KOPT-K1 (cell line): Measurements from ENCODE around the gene CHAD.

Source experiments
- H3K27ac ChIP-seq: fragments of 200-600 bp; sonication (generic); 2 replicates; pipeline ENCODE4 v1.5.1; 2016; ENCODE audit warnings: antibody characterized with exemption, mild to moderate bottlenecking, low read depth, low read length; ENCODE audit not compliant: poor library complexity, severe bottlenecking
- H3K36me3 ChIP-seq: fragments of 200-600 bp; sonication (generic); 2 replicates; pipeline ENCODE4 v1.5.1; 2017; ENCODE audit warnings: antibody characterized with exemption, mild to moderate bottlenecking, low read length, moderate library complexity; ENCODE audit not compliant: insufficient read depth
- H3K9me3 ChIP-seq: fragments of 200-600 bp; sonication (generic); 2 replicates; pipeline ENCODE4 v1.5.1; 2017; ENCODE audit warnings: antibody characterized with exemption, low read length, mild to moderate bottlenecking; ENCODE audit not compliant: insufficient read depth, poor library complexity, severe bottlenecking

Gene CHAD

GRCh38 chr17:50468304-50469207 is at the start of gene CHAD:
TSS of gene CHAD (minus strand) at chr17:50468880. CDS start at chr17:50468813, 67 bp downstream.
- no peaks in the 10 kb centered on the region; the same call in 1 of the 2 replicates for H3K36me3 ChIP-seq
- H3K9me3 ChIP-seq = no peaks in the 10 kb centered on the region
- H3K27ac ChIP-seq = no peak within 1 kb of the TSS

GRCh38 chr17:50517504-50518383 is 49.1 kb upstream of the CHAD start:
- Histone ChIP-seq H3K36me3 (no peaks in the 10 kb centered on the region), H3K27ac (no peak overlapping the region)

GRCh38 chr17:50517011-50517410 is 48.3 kb upstream of the CHAD start:
- Histone ChIP-seq H3K36me3 (no peaks in the 10 kb centered on the region), H3K9me3 (no peaks in the 10 kb centered on the region), H3K27ac (no peak overlapping the region)

More at GRCh38 chr17:50517504-50518383, 49.1 kb upstream of the CHAD start:
- H3K9me3 ChIP-seq = no peaks in the 10 kb centered on the region

- H3K36me3 ChIP-seq = no peaks in the 10 kb centered on the region
- H3K27ac ChIP-seq = no peak overlapping the region
Measured at GRCh38 chr17:50514936-50515702, 46.4 kb upstream of the CHAD start.

GRCh38 chr17:50514388-50514787 is 45.7 kb upstream of the CHAD start:
- no peaks in the 10 kb centered on the region for H3K9me3 ChIP-seq
- H3K27ac ChIP-seq = no peak overlapping the region
- no peaks in the 10 kb centered on the region for H3K36me3 ChIP-seq

More at GRCh38 chr17:50514936-50515702, 46.4 kb upstream of the CHAD start:
- H3K9me3 ChIP-seq = no peaks in the 10 kb centered on the region

- no peaks in the 10 kb centered on the region for H3K9me3 ChIP-seq
- no peak overlapping the region for H3K27ac ChIP-seq
- no peaks in the 10 kb centered on the region for H3K36me3 ChIP-seq
Measured at GRCh38 chr17:50513495-50513894, 44.8 kb upstream of the CHAD start.

GRCh38 chr17:50511058-50511457 is 42.4 kb upstream of the CHAD start:
- Histone ChIP-seq H3K9me3 (no peaks in the 10 kb centered on the region), H3K36me3 (no peaks in the 10 kb centered on the region), H3K27ac (no peak overlapping the region)

- Histone ChIP-seq H3K9me3 (no peaks in the 10 kb centered on the region), H3K27ac (peak overlapping the region; percentile 74), H3K36me3 (no peaks in the 10 kb centered on the region)
Measured at GRCh38 chr17:50508573-50509460, 40.1 kb upstream of the CHAD start.

- Histone ChIP-seq H3K27ac (peak within 1 kb of the TSS; percentile 74), H3K36me3 (no peaks in the 10 kb centered on the region), H3K9me3 (no peaks in the 10 kb centered on the region)
Measured at GRCh38 chr17:50507871-50508572, 39.3 kb upstream of the CHAD start, which contains the start of gene MYCBPAP. TSS of gene MYCBPAP (plus strand) at chr17:50508439. CDS start at chr17:50508675, 236 bp downstream.

- H3K36me3 ChIP-seq = no peaks in the 10 kb centered on the region
- H3K9me3 ChIP-seq = no peaks in the 10 kb centered on the region
Measured at GRCh38 chr17:50506298-50506697, 37.6 kb upstream of the CHAD start.

GRCh38 chr17:50505591-50506130 is 37.0 kb upstream of the CHAD start:
- Histone ChIP-seq H3K36me3 (no peaks in the 10 kb centered on the region), H3K27ac (no peak overlapping the region), H3K9me3 (no peaks in the 10 kb centered on the region)

More at GRCh38 chr17:50506298-50506697, 37.6 kb upstream of the CHAD start:
- H3K27ac ChIP-seq = no peak overlapping the region

- Histone ChIP-seq H3K27ac (no peak overlapping the region), H3K36me3 (no peaks in the 10 kb centered on the region), H3K9me3 (no peaks in the 10 kb centered on the region)
Measured at GRCh38 chr17:50502301-50502990, 33.8 kb upstream of the CHAD start.

GRCh38 chr17:50501054-50501453 is 32.4 kb upstream of the CHAD start:
- H3K36me3 ChIP-seq = no peaks in the 10 kb centered on the region
- no peaks in the 10 kb centered on the region for H3K9me3 ChIP-seq
- H3K27ac ChIP-seq = no peak overlapping the region
